GM12872 (cell line): Measurements from ENCODE around the gene SGMS1.

Source experiments
- TF ChIP-seq, protein P1 (sequence below): IDR thresholded peaks from 3 replicates; pipeline ENCODE4 v1.5.1; 2011; ENCODE audit warnings: low read depth, mild to moderate bottlenecking, low read length, moderate library complexity; ENCODE audit not compliant: insufficient read depth

The SGMS1 gene

GRCh38 chr10:50404021-50404773 is 219.6 kb downstream of the SGMS1 start:
- TF ChIP-seq, protein P1, sequence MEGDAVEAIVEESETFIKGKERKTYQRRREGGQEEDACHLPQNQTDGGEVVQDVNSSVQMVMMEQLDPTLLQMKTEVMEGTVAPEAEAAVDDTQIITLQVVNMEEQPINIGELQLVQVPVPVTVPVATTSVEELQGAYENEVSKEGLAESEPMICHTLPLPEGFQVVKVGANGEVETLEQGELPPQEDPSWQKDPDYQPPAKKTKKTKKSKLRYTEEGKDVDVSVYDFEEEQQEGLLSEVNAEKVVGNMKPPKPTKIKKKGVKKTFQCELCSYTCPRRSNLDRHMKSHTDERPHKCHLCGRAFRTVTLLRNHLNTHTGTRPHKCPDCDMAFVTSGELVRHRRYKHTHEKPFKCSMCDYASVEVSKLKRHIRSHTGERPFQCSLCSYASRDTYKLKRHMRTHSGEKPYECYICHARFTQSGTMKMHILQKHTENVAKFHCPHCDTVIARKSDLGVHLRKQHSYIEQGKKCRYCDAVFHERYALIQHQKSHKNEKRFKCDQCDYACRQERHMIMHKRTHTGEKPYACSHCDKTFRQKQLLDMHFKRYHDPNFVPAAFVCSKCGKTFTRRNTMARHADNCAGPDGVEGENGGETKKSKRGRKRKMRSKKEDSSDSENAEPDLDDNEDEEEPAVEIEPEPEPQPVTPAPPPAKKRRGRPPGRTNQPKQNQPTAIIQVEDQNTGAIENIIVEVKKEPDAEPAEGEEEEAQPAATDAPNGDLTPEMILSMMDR = no peak

GRCh38 chr10:50403074-50403473 is 220.7 kb downstream of the SGMS1 start:
- TF ChIP-seq, protein P1 = no peak

DNA sequence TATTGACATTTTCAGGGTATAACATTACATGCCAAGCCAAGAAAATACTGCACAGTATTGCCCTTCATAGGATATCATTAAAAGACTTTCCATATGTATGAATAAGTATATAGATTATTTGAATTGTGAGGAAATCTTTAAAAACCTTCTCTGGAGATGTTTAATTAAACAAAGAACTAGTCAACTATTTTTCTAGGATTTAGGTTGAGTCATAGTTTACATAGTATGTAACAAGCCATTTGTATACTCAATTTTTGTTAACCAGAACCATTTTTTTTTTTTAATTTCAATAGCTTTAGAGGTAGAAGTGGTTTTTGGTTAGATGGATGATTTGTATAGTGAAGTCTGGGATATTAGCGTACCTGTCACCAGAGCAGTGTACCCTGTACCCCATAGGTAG is 221.3 kb downstream of the SGMS1 start:
- TF ChIP-seq, protein P1 = no peak

- TF ChIP-seq, protein P1 = no peak
Observed at GRCh38 chr10:50400694-50401093, 223.1 kb downstream of the SGMS1 start.

GRCh38 chr10:50398823-50399222 is 224.9 kb downstream of the SGMS1 start:
- TF ChIP-seq, protein P1 = no peak

- TF ChIP-seq, protein P1 = no peak
Observed at GRCh38 chr10:50398381-50398780, 225.4 kb downstream of the SGMS1 start.

DNA sequence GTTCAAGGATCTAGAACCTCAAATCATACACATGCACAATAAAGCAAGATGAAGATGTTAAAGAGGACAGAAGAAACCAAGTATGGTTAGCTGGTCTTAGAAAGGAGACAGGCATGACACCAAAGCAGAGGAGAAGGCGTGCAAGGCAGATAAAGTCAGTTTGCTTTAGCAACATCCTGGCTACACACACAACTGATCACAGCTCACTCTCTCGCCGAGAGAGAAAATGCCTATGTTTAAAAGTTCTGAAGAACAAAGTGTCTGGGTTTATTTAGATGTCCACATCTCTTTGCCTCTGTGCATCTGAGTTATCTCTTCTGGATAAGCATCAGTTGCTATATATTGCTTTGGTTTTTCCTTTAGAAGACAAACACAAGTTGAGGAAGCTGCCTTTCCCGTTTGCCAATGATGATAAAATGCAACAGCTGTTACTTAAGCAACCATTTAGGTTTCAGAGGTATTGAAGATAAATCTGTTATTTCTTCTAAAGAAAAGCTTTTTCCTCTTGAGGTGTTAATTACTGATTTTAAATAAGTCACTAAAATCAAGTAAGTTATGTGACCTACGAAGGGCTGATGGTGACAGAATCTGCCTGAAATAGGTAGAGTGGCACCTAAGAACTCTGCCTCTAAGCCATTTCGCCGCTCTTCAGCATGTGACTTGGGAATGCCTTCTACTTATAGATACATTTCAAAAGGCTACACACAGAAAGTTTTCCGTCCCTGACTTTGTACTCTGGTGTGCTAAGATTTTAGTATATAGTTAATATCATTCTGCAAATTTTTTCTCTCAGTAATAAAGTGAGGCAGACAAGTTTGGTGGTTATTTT is 226.2 kb downstream of the SGMS1 start:
- TF ChIP-seq, protein P1 = no peak
